ENCODE measurements around the gene GRM5. TPM values are rescaled to one million over a fixed set of nuclear protein-coding genes. Genes with fewer than 3 reads are reported as not detected.
"Not testable (repeated sequence)": the region's sequence is repeated elsewhere in the genome, so short reads cannot be mapped to it uniquely, and the experiment has no call there.

Gene GRM5
- total RNA-seq, 1 donor from 2014 or later = not detected

- not testable (repeated sequence) for H3K4me1 Mint-ChIP-seq (ENCODE audit: low read depth, unreplicated experiment); H3K36me3 Mint-ChIP-seq (ENCODE audit: unreplicated experiment); H3K4me3 Mint-ChIP-seq (ENCODE audit: unreplicated experiment); DNase-seq; H3K27ac Mint-ChIP-seq (ENCODE audit: unreplicated experiment); H3K27me3 Mint-ChIP-seq (ENCODE audit: unreplicated experiment); H3K9me3 Mint-ChIP-seq (ENCODE audit: unreplicated experiment)
Measured at GRCh38 chr11:88843766-88844426, 221.9 kb downstream of the GRM5 start.

DNA sequence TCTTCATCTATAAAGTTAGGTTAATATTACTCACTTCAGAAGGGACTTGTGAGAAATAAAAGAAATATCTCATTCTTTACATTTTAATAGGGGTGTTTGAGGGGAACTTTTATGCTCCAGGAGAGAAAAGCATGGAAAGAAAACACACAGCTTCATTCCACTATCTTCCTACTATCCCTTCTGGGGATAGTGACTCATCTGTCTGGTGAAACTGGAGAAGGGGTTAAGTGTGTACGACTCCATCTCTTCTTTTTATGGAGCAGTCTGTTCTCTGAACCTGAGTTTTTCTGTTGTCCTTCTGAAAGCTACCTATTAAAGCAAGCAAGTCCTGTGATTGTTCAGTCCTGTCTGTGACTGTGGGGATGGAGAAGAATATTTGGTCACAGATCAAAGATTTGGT, 227.6 kb downstream of the GRM5 start:
- not testable (repeated sequence) for H3K9me3 Mint-ChIP-seq (ENCODE audit: unreplicated experiment); H3K4me3 Mint-ChIP-seq (ENCODE audit: unreplicated experiment); H3K27me3 Mint-ChIP-seq (ENCODE audit: unreplicated experiment); H3K27ac Mint-ChIP-seq (ENCODE audit: unreplicated experiment); H3K4me1 Mint-ChIP-seq (ENCODE audit: low read depth, unreplicated experiment); H3K36me3 Mint-ChIP-seq (ENCODE audit: unreplicated experiment); DNase-seq

- H3K36me3 Mint-ChIP-seq (ENCODE audit: unreplicated experiment); H3K4me1 Mint-ChIP-seq (ENCODE audit: low read depth, unreplicated experiment); H3K27ac Mint-ChIP-seq (ENCODE audit: unreplicated experiment); H3K4me3 Mint-ChIP-seq (ENCODE audit: unreplicated experiment); H3K27me3 Mint-ChIP-seq (ENCODE audit: unreplicated experiment); H3K9me3 Mint-ChIP-seq (ENCODE audit: unreplicated experiment); DNase-seq: not testable (repeated sequence)
Measured at GRCh38 chr11:88835709-88836108, 230.1 kb downstream of the GRM5 start.

GRCh38 chr11:88831303-88831890, 234.4 kb downstream of the GRM5 start:
- Mint-ChIP-seq H3K4me3 (ENCODE audit: unreplicated experiment) (no peak overlapping the region), H3K9me3 (ENCODE audit: unreplicated experiment) (peaks cover 2% of the 10 kb centered on the region), H3K4me1 (ENCODE audit: low read depth, unreplicated experiment) (no peaks in the 10 kb centered on the region), H3K27me3 (ENCODE audit: unreplicated experiment) (no peaks in the 10 kb centered on the region), H3K27ac (ENCODE audit: unreplicated experiment) (no peak overlapping the region), H3K36me3 (ENCODE audit: unreplicated experiment) (no peaks in the 10 kb centered on the region)
- no peak for TF ChIP-seq CTCF (IDR thresholded peaks at IDR 0.05; ENCODE audit: partially characterized antibody, unreplicated experiment)
- DNase-seq = no peak

GRCh38 chr11:88827018-88827676, 238.6 kb downstream of the GRM5 start:
- Mint-ChIP-seq H3K36me3 (ENCODE audit: unreplicated experiment) (no peaks in the 10 kb centered on the region), H3K4me1 (ENCODE audit: low read depth, unreplicated experiment) (no peaks in the 10 kb centered on the region), H3K27ac (ENCODE audit: unreplicated experiment) (no peak overlapping the region), H3K9me3 (ENCODE audit: unreplicated experiment) (peaks cover 2% of the 10 kb centered on the region), H3K4me3 (ENCODE audit: unreplicated experiment) (no peak overlapping the region), H3K27me3 (ENCODE audit: unreplicated experiment) (no peaks in the 10 kb centered on the region)
- no peak for TF ChIP-seq CTCF (IDR thresholded peaks at IDR 0.05; ENCODE audit: partially characterized antibody, unreplicated experiment)
- DNase-seq = no peak

DNA sequence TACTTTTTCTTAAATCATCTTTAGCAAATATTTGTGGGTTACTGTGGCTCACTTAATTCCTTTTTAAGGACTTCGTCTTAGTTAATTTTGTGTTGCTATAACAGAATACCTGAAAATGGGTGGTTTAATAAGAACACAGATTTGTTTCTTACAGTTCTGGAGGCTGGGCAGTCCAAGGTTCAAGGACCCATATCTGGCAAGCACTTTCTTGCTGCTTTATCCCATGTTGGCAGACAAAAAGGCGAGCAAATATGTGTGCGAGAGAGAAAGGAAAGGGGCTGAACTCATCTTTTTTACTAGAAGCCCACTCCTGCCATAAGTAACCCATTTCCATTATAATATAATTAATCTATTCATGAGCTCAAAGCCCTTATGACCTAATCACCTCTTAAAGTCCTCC, 246.2 kb downstream of the GRM5 start:
- H3K4me1 Mint-ChIP-seq (ENCODE audit: low read depth, unreplicated experiment) = no peaks in the 10 kb centered on the region
- TF ChIP-seq CTCF (IDR thresholded peaks at IDR 0.05; ENCODE audit: partially characterized antibody, unreplicated experiment) = no peak
- DNase-seq = no peak
- no peaks in the 10 kb centered on the region for H3K9me3 Mint-ChIP-seq (ENCODE audit: unreplicated experiment)
- H3K27me3 Mint-ChIP-seq (ENCODE audit: unreplicated experiment) = no peaks in the 10 kb centered on the region
- H3K36me3 Mint-ChIP-seq (ENCODE audit: unreplicated experiment) = no peaks in the 10 kb centered on the region
- H3K27ac Mint-ChIP-seq (ENCODE audit: unreplicated experiment) = no peak overlapping the region
- H3K4me3 Mint-ChIP-seq (ENCODE audit: unreplicated experiment) = no peak overlapping the region

All from glutamatergic neuron (in vitro differentiated cells).